ENCODE measurements around the gene PMM2.
"Not testable (repeated sequence)": the region's sequence is repeated elsewhere in the genome, so short reads cannot be mapped to it uniquely, and the experiment has no call there.

The PMM2 gene

GRCh38 chr16:8822403-8822802 lies 24.8 kb downstream of the PMM2 start:
- no peak for DNase-seq

GRCh38 chr16:8826278-8826879 lies 28.7 kb downstream of the PMM2 start:
- DNase-seq = no peak

DNA sequence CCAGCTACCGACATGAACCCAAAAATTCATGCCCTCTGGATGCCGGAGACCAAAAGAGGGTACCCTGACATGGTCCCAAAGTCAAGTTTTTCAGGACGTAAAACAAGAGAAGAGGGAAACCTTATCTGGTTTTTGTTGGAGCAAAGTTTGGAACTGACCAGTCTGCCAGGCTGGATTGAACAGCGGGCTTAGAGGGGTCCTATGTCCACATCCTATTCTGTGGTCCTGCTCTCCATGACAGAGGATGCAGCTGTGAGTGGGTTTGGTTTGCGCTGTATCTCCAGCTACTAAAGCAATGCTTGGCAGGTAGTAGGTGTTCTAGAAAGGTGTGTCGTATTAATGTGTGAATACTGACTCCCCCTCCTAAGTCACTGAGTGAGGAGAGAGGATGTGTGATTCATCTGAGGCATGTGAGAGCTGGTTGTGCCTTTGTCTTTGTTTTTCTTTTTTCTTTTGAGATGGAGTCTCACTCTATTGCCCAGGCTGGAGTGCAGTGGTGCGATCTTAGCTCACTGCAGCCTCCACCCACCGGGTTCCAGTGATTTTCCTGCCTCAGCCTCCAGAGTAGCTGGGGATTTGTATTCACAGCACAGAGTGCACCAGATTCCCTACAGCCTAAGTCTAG lies 31.0 kb downstream of the PMM2 start:
- DNase-seq = no peak

- no peak for DNase-seq
Observed at GRCh38 chr16:8831450-8831849, 33.8 kb downstream of the PMM2 start.

DNA sequence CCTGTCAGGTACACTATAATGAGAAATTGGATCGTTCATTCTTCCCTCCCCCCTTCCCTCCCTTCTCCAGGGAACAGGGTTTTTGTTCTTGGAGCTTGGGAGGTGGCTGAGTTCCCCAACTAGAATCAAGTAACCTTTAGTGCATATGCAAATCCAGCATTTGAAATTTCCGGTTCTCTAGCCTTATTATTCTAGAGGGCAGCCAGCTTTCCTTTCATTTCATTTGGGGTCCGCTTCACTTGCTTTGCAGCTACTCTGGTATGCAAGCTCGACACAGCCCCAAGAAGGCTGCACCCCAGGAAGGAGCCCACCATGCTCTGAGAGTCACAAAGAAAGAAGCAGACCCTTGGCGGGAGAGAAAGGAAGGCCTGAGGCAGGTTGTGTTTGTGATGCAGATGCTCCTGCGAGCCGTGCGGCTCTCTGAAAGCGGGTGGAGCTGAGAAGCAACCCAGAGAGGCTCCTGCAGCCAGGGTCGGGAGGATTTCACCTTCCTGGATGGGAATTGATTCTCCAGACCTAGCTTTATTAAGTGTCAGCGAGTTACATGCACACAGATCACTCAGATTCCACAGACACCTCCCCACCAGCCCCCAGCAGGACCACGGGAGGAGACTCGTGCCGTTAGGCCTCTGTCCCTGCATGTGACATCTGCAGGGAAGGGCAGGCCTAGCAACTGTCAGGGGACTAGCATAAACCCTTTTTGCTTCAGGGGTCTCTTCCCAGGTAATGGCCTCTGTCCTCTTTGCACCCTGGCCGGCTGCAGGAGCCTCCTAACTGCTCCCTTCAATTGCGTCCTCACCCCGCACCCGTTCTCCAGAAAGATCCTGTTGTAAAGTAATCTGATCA lies 34.5 kb downstream of the PMM2 start:
- no peak for DNase-seq

DNA sequence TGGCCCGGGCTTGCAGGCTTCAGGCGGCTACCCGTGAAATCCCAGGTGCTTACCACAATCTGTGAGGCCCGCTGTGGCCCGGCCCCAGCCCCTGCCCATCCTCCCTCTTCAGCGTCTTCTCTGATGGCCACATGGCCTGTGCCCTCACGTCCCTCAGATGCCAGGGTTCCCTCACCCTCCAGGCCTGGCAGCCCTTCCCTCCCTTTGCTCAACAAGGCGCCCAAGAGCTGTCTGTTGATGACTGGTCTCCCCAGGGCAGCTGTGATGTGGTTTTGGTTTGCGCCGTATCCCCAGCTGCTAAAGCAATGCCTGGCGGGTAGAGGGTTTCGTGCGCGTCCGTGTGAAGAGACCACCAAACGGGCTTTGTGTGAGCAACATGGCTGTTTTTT lies 35.1 kb downstream of the PMM2 start:
- DNase-seq = no peak

DNA sequence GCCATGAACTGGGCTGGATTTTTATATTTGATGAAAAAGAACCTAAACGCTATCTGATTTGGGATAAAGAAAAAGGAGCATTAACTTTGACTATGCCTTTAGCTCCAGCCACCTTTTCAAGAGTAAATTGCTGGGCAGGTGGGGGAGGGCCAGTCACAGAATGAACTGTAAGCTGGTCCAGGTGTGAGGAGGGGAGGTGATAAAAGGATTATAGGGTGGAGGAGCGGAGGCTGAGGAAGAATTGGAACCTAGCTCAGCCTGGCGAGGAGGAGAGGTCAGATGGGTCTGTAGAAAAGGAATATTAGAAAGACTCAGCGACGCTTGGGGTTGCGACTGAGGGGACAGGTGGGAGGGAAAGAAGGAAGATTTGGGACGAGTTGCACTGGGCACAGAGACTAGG lies 39.2 kb downstream of the PMM2 start:
- DNase-seq = not testable (repeated sequence)

DNA sequence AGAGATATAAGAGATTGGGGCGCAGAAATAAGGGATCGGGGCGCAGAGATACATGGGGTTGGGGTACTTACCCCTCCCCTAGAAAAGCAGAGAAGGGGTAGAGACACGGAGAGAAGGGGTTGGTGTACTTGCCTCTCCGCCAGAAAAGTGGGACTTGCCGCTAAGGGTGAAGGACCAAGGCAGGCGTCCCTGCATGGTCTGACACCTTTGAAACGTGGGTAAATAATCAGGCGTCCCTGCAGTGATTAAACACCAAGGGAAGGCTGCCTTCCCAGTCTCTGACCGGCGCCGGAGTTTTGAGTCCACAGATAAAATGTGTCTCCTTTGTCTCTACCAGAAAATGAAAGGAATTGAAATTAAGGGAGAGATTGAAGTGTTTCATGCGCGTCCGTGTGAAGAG lies 40.0 kb downstream of the PMM2 start:
- not testable (repeated sequence) for DNase-seq

- not testable (repeated sequence) for DNase-seq
Observed at GRCh38 chr16:8842016-8842415, 44.4 kb downstream of the PMM2 start.

- DNase-seq = not testable (repeated sequence)
Observed at GRCh38 chr16:8843296-8843695, 45.7 kb downstream of the PMM2 start.

GRCh38 chr16:8845699-8846298 lies 48.2 kb downstream of the PMM2 start:
- no peak for DNase-seq

- no peak for DNase-seq
Observed at GRCh38 chr16:8846401-8846932, 48.8 kb downstream of the PMM2 start.

- no peak for DNase-seq
Observed at GRCh38 chr16:8847145-8847544, 49.5 kb downstream of the PMM2 start.

- no peak for DNase-seq
Observed at GRCh38 chr16:8847623-8848022, 50.0 kb downstream of the PMM2 start.

GRCh38 chr16:8848231-8848938 lies 50.7 kb downstream of the PMM2 start:
- DNase-seq = no peak

DNA sequence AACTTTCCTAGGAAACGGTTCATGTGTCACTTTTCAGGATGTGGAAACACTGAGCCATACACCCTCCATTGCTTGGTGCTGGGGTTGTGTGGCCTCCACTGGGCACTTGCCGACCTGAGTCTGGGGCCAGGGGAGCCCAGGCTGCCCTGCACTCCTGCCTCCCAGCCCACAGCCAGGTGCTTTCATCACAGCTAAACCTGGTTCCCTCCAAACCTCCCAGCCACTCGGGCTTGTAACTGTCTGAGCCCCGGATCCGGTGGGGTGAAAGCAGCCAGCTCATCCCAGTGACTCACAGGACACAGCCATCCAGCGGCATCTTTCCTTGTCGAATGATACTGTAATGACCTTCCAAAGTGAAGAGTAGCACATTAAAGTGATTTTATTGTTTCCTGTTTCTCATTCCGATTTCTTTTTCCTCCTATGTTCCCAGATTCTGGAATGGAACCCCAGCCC lies 51.3 kb downstream of the PMM2 start:
- DNase-seq = no peak

DNA sequence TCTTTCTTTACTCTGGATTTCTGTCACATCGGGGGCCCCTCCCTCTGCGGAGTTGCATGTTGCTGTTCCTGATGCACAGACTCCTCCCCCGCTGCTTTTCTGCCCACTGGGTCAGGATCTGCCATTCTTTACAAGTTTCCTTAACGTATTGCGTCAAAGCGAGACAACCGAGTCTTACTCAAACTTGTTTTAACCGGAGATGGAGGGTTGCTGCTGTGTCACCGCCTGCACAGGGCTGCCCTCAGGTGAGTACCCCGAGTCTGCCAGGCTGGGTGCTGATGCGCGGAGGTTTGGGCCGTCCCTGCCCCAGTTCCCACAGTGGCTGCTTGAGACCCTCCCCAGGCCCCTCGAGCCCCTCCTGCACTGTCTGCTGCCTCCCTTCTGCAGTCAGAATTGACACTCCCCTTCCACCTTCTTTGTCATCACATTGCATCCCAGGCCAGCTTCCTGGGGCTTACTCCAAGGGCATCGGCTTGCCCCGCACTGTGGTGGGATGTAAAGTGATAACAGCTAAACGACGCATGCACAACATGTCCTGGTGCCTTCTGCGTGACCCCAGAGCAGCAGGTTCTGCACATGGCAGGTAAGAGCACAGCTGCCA lies 51.9 kb downstream of the PMM2 start:
- DNase-seq = no peak

- no peak for DNase-seq
Observed at GRCh38 chr16:8850279-8850885, 52.7 kb downstream of the PMM2 start.

DNA sequence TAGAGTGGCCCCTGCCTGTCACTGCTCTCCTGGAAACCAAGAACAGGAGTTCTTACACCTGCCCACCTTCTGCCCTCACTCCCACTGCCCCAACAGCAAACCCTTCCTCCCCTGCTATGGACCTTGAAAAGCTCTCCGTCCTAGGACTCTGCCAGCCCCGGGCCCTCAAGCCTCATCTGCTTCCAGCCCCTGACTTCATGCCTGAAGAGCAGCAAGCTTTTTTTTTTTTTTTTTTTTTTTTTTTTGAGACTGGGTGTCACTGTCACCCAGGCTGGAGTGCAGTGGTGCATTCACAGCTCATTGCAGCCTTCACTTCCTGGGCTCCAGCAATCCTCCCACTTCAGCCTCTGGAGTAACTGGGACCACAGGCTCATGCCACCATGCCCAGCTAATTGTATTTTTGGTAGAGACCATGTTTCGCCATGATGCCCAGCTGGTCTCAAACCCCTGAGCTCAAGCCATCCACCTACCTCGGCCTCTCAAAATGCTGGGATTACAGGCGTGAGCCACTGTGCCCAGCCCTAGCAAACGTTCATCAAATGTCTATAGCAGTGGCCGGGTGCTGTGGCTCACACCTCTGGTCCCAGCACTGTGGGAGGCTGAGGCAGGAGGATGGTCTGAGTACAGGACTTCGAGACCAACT lies 54.2 kb downstream of the PMM2 start:
- no peak for DNase-seq

DNA sequence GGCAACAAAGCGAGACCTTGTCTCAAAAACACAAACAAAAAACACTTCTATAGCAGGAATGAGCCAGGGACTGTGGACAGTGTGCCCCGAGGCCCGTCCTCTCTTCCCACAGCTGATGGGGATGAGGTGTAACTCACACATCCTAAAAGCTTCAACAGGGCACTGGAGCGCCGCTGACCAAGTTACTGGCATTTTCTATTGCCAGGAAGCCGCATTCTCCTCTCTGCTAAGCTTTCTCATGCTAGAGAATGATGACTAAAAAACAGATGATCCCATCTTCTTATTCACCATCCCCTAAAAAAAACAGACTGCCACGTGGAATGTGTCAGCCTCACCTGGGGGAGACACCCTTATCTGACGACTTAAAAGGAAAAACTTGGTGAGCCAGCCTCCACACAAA lies 54.9 kb downstream of the PMM2 start:
- no peak for DNase-seq

DNA sequence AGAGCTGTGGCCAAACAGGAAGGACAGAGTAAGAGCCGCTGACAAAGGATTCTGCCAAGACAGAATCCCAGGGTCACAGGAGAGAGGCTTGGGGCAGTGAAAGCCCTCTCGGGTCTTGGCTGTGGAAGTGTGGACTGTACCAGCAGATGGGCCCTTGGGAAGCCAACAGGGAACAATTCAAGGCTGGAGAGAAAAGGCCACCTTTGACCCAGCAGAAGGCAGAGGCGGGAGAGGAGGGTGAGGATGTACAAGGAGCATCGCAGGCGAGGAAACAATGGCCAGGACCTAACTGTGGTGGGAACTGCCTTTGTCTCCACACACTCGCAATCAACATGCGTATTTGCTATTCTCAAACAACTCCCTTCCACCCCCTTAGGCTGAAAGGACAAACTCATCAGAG lies 55.5 kb downstream of the PMM2 start:
- DNase-seq = no peak

Data from DMS153 (cell line).